Measurements from ENCODE around the gene ATAT1. TPM values are rescaled to one million over a fixed set of nuclear protein-coding genes. Genes with fewer than 3 reads are reported as not detected.

The ATAT1 gene
- total and polyA plus RNA-seq, 2 of the 13 experiments (the other 11 are each of a cell fraction or from before 2014, with no cell fraction given) = 9.2 to 23.6 TPM

- TF ChIP-seq NRL (CRISPR knock-in tag; IDR thresholded peaks at IDR 0.05; ENCODE audit: borderline replicate concordance) (peak; percentile 51; the same call in 1 of the 2 replicates), ZNF597 (CRISPR knock-in tag; IDR thresholded peaks at IDR 0.05) (0 out of 2 replicates have a peak, but pooled peaks have one; percentile 69), ELF3 (CRISPR knock-in tag; IDR thresholded peaks at IDR 0.05) (peak; percentile 91), NFYC (CRISPR knock-in tag; IDR thresholded peaks at IDR 0.05) (peak; percentile 95), ZFP41 (CRISPR knock-in tag; IDR thresholded peaks at IDR 0.05; ENCODE audit: borderline replicate concordance) (no peak), SOX13 (IDR thresholded peaks at IDR 0.05) (peak; percentile 38), SOX13 (CRISPR knock-in tag; conservative IDR thresholded peaks at IDR 0.05 in 1 of 2, IDR thresholded peaks at IDR 0.05 in 1 of 2) (peak; percentile 57 to 98; a peak in 3 of 4 replicates), MAX (IDR thresholded peaks at IDR 0.05) (peak; percentile 76; the same call in 1 of the 2 replicates), TCF12 (IDR thresholded peaks at IDR 0.05) (no peak), TCF12 (CRISPR knock-in tag; IDR thresholded peaks at IDR 0.05) (peak; percentile 58; the same call in 1 of the 2 replicates), ZBTB25 (CRISPR knock-in tag; IDR thresholded peaks at IDR 0.05) (peak; percentile 93), BORCS8-MEF2B (CRISPR knock-in tag; IDR thresholded peaks at IDR 0.05) (peak; percentile 29), ZNF720 (CRISPR knock-in tag; IDR thresholded peaks at IDR 0.05) (no peak), GMEB1 (CRISPR knock-in tag; IDR thresholded peaks at IDR 0.05; ENCODE audit: borderline replicate concordance) (peak; percentile 97), BATF2 (CRISPR knock-in tag; IDR thresholded peaks at IDR 0.05) (no peak), CAMTA2 (CRISPR knock-in tag; IDR thresholded peaks at IDR 0.05; ENCODE audit: borderline replicate concordance) (no peak), SIN3A (IDR thresholded peaks at IDR 0.05; ENCODE audit: borderline replicate concordance, low read depth, low read length) (peak; percentile 95), ZNF724P (CRISPR knock-in tag; IDR thresholded peaks at IDR 0.05; ENCODE audit: borderline replicate concordance) (no peak), U2AF1 (optimal IDR thresholded peaks at IDR 0.05; ENCODE audit: low read depth, low read length) (peak; percentile 97), ZNF549 (CRISPR knock-in tag; IDR thresholded peaks at IDR 0.05) (no peak), ZNF552 (CRISPR knock-in tag; IDR thresholded peaks at IDR 0.05; ENCODE audit: borderline replicate concordance) (no peak), ZBTB38 (CRISPR knock-in tag; IDR thresholded peaks at IDR 0.05) (peak; percentile 72; the same call in 1 of the 2 replicates), FOXO1 (CRISPR knock-in tag; IDR thresholded peaks at IDR 0.05) (no peak)
Measured at GRCh38 chr6:30616811-30617564, 9.7 kb upstream of the ATAT1 start, which contains the start of gene PPP1R10 (continued).
